RWPE1 (cell line): ENCODE data around the gene FUZ.

ENCODE experiments used
- CTCF ChIA-PET: fragments of 350-600 bp; sonication (Branson Sonifier 250); formaldehyde crosslinking; extraction: SDS; loops from one replicate; lab custom pipeline; 2021; lab: Yijun Ruan, JAX
- POLR2A ChIA-PET: fragments of 400-600 bp; formaldehyde crosslinking; extraction: SDS; loops from one replicate; lab custom pipeline; 2020; ENCODE audit warnings: antibody characterized with exemption; ENCODE audit not compliant: low non-redundant PET; lab: Yijun Ruan, JAX
- DNase-seq: peaks from one replicate; pipeline ENCODE4 v3.0.0; 2012; ENCODE audit warnings: low spot score
- H3K27ac ChIP-seq: fragments of 450-650 bp; 2 replicates; pipeline ENCODE4 v1.5.1; 2017
- CTCF ChIP-seq: fragments of 450-650 bp; conservative IDR thresholded peaks from 2 replicates; pipeline ENCODE4 v1.5.1; 2017; ENCODE audit warnings: low read depth, mild to moderate bottlenecking

Gene FUZ

GRCh38 chr19:49835562-49835961, 22.5 kb upstream of the FUZ start:
- H3K27ac ChIP-seq, result no peak overlapping the region
- ChIA-PET POLR2A (no interaction called here), CTCF (interaction anchor here (0.5 to 0.6 kb wide), 2 partner anchors 25 to 27 kb away, joined by 4 read pairs; no protein-coding TSS in a partner anchor)
- DNase-seq, result no peak
- TF ChIP-seq CTCF, result no peak

- TF ChIP-seq CTCF, result no peak
These were observed 20.5 kb upstream of the FUZ start for GRCh38 chr19:49833599-49833998.

GRCh38 chr19:49832556-49832955, 19.5 kb upstream of the FUZ start:
- peak overlapping the region; percentile 8 for H3K27ac ChIP-seq
- CTCF ChIA-PET, result no interaction called here
- DNase-seq, result no peak
- POLR2A ChIA-PET, result no interaction called here
- no peak for TF ChIP-seq CTCF

More at GRCh38 chr19:49833599-49833998, 20.5 kb upstream of the FUZ start:
- ChIA-PET POLR2A (no interaction called here), CTCF (interaction anchor here (0.7 kb wide), 1 partner anchor 8 kb away, joined by 6 read pairs; no protein-coding TSS in a partner anchor)
- no peak for DNase-seq
- peak overlapping the region; percentile 8 for H3K27ac ChIP-seq

GRCh38 chr19:49831592-49831991, 18.5 kb upstream of the FUZ start:
- CTCF ChIA-PET, result no interaction called here
- DNase-seq, result no peak
- POLR2A ChIA-PET, result no interaction called here
- H3K27ac ChIP-seq, result peak overlapping the region; percentile 8; the same call in 1 of the 2 replicates
- TF ChIP-seq CTCF, result no peak

- no peak for DNase-seq
- no peak overlapping the region for H3K27ac ChIP-seq
- POLR2A ChIA-PET, result no interaction called here
- CTCF ChIA-PET, result no interaction called here
- TF ChIP-seq CTCF, result no peak
These were observed 17.7 kb upstream of the FUZ start for GRCh38 chr19:49830766-49831165.

GRCh38 chr19:49829721-49830120, 16.6 kb upstream of the FUZ start:
- ChIA-PET CTCF (no interaction called here), POLR2A (no interaction called here)
- TF ChIP-seq CTCF, result no peak
- H3K27ac ChIP-seq, result no peak overlapping the region
- no peak for DNase-seq

- ChIA-PET CTCF (no interaction called here), POLR2A (no interaction called here)
- TF ChIP-seq CTCF, result no peak
- DNase-seq, result no peak
- 0 out of 2 replicates have a peak overlapping the region, but pooled peaks have one; percentile 0 for H3K27ac ChIP-seq
These were observed 16.1 kb upstream of the FUZ start for GRCh38 chr19:49829200-49829599.
